NCI-H82 (cell line): ENCODE results near the gene SUPT3H.
A peak's percentile ranks its signal among the peaks of the same experiment; 100 is the strongest.

Experiments used
- DNase-seq: peaks from one replicate; lab custom pipeline; 2025; lab: John Stamatoyannopoulos, UW

The SUPT3H gene

DNA sequence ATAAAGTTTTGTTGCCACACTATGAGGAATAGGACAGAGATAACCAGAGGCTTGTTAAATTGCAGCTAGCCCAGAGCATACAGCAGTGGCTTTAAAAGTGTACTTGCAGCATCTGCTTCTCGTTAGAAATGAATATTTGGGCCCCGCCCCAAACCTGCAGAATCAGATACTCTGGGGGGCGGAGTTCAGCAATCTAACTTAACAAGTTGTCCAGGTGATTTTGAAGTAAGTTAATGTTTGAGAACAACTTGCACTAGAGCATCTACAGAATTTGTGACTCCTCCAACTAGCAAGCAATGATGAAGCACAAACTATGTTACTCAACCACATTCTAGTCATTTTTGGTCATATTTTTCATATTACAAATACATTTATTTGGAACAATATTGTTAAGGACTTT lies 10.6 kb upstream of the SUPT3H start:
- no peak for DNase-seq

DNA sequence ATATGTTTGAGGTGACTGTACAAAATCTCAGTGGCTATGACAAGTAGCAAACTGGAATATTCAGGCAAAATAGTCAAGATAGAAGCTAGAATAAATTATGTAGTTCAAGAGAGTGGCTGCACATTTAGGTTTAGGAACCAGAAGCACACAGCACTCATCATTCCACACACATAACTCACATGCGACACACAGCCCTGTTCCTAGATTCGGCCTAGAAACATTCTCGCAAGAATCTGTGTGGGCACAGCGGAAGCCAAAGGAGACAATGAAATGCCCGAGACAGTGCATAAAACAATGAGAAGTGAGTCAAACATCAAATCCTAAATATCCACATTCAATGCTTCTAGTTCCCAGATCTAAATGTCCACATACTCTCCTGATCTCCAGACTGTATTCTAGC lies 9.5 kb upstream of the SUPT3H start:
- DNase-seq = no peak

DNA sequence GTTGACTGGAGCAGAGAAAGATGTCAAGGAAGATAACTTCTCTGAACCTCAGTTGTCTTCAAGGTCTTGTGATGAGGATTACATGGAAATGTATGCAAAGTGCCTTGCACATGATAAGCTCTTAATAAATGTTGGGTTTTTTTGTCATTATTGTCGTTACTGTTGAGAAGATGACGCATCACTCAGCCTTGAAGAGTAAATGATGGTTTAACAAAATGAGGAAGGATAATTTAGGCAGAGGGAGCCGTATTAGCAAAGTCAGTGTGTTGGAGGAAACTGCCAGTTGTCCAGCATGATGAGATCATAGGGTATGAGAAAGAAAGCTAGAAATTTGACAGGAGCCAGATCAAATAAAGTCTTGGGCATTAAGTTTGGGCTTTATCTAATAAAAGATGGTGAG lies 8.8 kb upstream of the SUPT3H start:
- DNase-seq = no peak

DNA sequence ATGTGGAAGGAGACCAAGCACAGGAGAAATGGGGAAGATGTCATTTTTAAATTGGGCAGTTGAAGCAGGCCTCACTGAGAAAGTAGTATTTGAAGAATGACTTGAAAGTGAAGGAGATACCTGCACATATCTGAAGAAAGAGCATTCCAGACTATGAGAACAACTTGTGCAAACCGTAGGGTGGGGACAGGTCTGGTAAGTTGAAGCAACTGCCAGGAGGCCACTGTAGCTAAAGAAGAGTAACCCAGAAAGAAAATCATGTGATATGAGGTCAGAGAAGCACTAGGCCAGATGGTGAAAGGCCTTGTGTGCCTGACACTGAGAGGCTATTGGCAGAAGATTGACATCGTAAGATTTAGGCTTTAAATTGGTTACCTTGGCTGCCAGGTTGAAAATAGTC lies 4.7 kb upstream of the SUPT3H start:
- DNase-seq = peak; percentile 40

DNA sequence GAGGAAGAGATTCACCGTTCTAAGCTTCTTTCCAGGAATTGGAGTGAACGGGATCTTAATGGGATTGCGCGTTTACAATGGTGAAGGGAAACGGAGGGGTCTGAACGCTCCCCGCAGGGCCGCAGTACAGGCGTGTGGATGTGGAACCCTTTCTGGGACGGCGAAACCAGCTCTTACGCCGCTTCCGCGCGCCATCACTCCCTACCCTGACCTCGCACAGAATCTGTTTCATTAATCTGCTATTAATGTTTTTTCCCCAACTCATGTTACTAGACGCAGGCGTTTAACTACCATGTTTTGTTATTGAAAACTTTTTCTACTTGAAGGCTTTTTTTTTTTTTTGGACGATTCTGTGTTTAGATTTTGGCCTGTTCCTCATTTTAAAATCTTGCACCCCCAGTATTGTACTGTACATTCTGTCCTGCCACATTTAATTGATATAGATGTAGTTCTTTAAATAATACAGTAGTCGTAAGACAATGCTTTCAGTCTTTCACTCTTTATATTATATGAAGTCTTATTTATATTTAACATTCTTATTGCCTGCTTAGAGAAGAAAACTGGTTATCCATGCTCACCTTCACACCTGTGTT lies 696 bp upstream of the SUPT3H start:
- DNase-seq = peak; percentile 94

DNA sequence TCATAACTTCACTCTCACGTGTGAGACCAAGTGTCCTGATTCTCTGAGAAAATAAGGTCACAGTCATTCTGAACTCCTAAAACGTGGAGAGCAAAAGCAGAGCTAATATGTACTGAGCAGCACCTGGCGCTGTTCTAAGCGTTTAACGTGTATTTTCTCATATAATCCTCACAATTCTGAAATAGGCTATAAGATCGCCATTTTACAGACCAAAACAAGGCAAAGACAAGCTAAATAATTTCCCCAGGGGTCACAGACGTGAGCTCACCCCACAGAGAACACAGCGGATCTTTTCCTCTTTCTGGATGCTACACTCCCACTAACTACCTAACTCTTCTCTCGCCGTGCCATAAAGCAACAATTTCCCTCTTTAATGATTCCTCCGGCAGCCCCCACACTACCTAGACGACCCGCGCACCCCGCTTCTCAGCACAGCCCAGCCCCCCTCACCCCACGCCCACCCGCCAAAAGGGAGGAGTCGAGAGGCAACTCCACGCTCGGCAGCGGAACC lies 636 bp downstream of the SUPT3H start:
- DNase-seq = peak; percentile 62

DNA sequence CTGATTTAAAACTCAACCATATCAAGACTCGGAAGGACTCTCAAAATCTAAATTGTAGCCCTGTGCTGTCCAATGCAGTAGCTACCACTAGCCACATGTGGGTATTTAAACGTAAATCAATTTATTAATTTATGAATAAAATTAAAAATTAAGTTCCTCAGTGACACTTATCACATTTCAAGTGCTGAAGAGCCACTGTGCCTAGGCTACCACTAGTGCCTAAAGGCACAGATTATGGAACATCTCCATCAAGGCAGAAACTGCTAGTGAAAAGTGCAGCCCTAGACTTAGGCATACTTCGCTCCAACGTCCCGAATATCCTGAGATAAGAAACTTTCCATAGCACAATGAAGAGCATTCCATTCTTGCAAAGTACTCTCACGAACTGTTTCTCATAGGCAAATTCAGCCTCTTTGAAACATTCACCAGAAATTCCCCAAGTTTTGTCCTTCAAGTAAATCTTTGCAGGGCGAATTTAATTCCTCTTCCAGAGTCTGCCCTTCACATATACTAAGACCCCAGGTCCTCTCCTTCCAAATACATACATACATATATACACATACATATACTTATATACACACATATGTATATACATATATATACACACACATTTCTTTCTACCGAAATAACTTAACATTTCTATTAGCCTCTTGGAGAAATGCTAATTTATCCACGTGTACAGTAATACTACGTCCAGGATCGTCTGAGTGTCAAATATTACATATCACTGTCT lies 1.3 kb downstream of the SUPT3H start:
- peak; percentile 51 for DNase-seq

DNA sequence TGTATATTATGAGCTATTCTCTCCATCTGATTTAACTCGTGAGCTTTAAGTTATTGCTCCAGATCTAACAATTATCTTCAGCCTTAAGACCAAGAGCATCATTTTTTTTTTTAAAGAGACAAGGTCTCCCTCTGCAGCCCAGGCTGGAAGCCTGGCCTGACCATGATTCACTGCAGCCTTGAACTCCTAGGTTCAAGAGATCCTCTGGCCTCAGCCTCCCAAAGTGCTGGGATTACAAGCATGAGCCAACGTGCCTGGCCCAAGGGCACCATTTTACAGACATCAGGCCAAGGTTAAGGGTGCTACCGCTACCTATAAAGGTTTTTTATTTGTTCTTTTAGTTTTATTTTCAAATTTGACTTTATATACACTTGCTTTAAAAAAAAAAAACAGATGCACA lies 2.3 kb downstream of the SUPT3H start:
- no peak for DNase-seq

DNA sequence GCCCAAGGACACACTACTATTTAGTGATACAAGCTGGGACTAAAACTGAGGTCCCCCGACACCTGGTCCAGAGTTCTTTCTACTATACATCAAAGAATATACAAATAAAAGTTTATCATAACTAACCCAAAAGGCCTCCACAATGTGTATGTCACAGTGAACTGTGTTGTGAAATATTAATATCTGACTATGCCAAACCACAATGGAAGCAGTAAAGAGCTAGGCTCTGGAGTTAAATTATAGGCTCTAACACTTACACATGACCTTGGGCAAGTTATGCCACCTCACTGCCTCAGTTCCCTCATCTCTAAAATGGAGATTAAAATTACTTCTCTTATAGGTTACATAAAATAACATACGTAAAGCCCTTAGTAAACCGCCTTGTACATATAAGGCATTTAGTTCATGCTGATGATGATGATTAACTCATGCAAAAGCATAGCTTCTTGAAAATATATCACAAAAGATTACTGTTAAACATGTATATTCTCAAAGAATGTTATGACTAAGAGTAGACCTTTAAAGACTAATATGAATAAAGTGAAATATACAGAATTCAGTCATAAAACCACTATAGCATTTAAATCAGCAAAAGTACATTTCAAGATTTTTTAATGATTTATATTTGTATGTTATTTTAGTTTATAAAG lies 5.7 kb downstream of the SUPT3H start:
- no peak for DNase-seq

DNA sequence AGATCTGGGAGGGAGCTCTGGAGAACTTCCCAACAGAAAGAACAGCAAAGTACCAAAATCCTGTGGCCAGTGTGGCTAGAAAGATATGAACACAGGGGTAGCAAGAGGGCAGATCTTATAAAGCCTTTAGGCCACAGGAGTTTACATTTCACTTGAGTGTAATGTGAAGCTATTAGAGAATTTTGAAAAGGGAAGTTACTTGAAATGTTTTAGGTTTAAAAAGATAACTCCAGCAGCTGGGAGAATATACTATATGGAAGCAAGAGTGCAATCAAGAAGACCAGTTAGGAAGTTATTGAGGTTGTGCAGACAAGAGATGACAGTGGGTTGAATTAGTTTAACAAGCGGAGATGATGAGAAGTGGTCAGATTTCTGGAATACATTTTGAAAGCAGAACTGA lies 7.9 kb downstream of the SUPT3H start:
- DNase-seq = no peak

DNA sequence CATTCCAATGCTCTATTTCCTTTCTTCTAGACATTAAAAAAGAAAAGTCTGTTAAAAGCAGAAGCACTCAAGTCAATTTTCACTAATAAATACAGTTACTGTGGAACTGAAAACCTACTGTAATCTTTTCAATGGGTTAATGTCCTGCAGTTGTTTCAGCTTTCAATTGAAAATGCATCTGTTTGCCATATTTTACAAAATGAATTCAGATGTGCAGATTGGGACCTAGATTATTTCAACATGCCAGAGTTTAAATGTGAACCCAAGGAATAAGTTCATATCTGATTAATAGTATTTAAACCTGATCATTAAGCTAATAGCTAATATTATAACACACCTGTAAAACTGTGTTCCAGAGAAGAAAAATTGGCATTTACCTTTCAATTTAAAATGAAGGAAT lies 9.7 kb downstream of the SUPT3H start:
- DNase-seq = no peak

DNA sequence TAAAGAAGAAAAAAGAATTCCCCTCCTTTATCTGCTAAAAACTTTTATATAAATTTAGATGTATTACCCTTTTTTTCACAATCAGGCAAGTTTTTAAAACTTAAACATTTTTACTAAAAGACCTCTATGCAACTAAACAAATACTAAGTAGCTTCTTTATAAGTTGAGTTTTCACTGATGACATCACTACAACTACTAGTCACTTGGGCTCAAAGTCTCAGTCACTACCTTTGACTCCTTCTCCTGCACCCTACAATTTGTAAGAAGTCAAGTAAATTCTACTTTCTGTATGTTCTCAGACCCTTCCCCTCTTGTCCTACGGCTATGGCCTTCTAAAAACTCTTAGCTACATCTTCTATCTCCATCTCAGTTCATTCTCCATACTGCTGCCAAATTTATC lies 11.2 kb downstream of the SUPT3H start:
- DNase-seq = no peak

DNA sequence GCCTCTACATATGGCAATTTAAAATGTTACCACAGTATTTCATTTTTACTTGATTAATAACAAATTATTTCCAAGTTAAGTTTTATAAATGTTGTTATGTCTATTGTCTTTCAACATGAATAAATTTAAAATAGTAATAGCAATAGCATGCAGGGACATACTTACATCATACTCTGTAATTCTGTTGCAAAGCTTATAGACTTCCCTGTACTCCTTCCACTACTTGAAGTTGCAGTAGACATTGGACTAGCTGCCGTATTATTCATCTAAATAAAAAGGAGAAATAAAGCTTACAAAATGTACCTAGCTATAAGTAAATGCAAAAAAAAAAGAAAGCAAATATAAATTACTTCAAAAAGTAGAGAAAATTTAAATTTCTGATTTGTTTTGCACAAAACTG lies 12.7 kb downstream of the SUPT3H start:
- no peak for DNase-seq

DNA sequence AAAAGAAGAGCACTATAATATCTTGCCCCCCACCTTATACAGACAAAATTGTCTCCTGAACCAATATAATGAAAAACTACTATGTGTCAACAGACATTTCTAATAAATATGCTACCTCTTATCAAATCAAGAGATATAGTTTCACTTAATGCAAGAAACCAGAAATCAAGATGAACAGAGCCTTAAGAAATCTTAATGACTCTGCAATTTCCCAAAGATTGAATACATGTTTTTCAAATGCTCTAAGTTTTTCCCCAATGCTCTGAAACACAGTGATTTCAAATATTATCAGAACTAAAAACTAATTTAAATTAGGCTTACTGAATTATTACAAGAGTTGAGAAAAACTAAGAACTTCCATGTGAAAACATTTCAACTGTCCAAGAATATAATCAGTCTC lies 13.3 kb downstream of the SUPT3H start:
- DNase-seq = no peak

DNA sequence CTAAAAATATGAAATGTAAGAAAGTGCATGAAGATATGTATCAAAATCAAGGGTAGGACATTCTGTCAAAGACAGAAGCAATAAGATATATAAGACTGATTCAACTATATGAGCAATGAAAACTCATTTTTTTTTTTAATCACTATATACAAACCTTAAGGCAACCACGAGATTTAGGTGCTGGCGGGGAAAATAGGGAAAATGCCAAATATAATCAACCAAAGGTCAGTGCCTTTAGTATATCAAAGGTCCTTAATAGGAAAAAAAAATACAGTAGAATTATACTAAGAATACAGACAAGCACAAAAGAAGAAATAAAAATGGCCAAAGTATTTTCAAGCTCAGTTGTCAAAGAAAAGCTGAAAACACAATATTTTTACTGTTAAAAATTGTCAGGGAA lies 24.1 kb downstream of the SUPT3H start:
- DNase-seq = no peak

DNA sequence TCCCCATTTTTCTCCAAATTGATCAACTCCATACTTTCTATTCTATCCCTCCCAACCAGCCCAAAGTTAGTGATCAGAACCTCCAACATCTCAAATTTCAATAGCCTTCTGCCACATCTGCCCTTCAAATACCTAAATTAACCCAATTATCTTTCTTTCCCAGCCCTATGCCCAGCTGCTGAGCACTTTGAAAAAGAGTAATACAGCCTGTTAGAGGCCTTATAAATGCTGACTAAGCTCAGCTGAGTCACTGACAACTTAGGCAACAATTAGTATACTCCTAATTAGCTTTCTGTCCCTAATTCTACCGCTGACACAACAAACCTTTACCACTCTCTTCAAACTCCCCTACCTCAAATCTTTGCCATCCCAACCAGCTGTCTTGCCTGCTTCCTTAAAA lies 26.1 kb downstream of the SUPT3H start:
- peak; percentile 91 for DNase-seq

DNA sequence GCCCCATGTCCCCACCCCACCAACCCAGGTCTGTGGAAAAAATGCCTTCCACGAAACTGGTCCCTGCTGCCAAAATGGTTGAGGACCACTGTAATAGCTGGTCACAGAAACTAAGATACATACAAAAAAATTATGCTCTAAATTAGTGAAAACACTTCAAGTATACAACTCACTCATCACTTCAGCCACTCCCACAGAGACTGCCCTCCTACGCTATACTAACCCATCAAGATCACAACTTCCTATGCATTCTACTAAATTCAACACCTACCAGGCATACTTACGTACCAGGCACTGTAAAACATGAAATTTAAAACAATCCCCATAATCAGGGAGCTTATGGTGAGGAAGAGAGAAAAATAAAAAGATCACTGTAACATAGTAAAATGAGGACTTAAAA lies 26.7 kb downstream of the SUPT3H start:
- DNase-seq = no peak

DNA sequence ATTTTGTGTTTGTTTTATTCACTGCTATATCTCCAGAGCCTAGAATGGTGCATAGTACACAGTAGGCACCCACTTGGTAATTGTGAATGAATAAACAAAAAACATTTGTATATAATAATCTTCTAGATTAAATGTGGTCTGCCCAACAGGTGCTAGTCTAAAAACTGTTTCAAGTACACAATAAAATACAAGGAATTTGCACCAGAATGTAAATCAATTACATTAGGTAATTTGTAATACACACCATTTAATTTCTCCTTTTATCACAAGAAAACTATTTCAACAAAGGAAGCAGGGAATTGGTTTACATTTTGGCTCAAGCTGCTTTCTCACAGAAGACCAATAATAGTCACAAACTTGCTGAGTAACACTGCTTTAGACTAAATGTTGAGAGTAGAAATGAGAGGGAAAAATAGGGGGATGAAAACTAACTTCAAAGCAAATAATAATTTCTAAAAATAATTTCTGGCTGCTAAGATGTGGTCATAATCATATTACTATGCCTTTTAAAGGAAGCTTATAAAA lies 27.5 kb downstream of the SUPT3H start:
- no peak for DNase-seq

DNA sequence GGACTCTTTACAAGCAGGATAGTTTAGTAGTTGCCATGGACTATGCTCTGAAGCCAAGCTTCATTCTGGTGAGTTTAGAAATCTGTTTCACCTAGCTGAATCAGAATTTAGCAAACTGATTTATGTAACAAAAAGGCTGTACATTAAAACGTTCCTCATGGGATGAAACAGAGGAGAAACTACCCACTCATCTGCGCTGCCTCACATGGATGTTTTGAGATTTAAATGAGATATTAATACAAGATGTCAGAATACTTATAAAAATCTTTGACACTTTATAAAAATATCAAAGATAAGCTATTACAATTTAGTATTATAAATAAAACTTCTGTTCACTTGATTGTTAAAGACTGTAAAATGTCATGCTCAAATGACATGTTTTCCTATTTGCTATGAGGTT lies 32.8 kb downstream of the SUPT3H start:
- no peak for DNase-seq

DNA sequence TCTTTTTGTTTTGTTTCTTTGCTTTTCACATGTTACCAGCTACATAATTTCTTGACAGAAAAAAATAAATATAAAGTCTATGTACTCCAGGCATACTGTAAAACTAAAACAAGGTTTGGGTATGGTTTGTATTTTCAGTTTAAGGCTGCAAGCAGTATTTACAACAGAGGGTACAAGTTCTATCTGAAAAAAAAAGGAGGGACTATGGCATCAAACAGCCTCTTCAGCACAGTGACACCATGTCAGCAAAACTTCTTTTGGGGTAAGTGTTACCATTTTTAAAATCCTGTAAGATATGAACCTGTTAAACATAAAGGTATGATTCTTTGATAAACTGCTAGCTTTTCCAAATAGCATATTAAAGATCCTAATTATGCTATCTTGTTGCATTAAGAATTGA lies 49.2 kb downstream of the SUPT3H start:
- no peak for DNase-seq

DNA sequence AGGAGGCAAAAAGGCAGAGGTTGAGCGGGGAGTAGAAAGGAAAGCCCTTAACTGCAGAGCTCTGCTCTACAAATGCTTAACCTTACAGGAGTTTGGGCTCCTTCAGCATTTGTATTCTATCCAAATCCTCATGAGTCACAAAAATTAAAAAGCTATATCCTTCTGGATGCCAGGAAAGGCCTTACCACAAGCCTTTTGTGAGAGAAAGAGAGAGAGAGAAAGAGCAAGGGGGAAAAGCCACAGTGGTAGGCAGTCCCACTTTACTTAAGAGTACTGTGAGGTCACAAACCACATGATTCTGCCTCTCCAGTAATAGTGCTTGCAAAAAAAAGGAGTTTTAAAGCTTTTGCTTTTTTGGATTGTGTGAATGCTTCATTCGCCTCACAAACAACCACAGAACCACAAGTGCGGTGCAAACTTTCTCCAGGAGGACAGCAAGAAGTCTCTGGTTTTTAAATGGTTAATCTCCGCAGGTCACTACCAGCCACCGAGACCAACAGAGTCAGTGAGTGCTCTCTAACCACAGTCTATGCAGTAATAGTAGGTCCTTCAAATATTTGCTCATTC lies 49.7 kb downstream of the SUPT3H start, which contains the start of gene RUNX2:
Gene RUNX2 (plus strand): TSS at position 375 of the 567 bp plus-strand sequence. CDS start 397 bp downstream, outside the sequence.
- no peak for DNase-seq

DNA sequence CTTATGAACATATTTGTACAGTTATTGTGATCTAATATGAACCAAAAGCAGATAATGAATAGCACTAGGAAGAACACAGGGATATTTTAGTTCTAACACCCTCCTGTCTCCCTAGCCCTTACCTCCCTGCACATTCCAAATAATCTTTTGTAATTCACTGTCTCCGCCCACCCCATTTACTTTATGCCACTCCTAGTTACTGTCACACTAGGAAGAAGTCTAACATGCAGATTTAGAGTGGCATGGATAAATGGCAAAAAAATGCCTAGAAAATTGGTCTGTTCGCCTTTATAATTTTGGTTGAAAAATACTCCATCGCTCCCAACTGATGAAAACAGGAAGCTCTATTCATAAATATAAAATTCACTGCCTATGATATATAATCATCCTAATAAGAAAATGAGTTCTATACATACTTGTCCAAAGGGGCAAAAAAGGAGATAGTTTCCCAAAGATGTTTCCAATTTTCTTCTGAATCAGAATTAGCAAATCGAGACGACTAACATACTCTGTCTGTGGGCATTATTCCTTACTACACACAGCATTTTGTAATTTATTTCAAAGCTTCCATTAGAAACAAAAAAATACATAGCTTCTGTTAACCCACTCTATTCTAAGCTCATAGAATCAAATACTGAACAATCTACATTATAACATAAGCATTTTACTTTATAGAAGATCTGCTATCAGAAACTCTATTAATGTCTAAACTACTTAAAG lies 50.9 kb downstream of the SUPT3H start:
- peak; percentile 9 for DNase-seq
